HEK293T (cell line): ENCODE results near the gene CSH2.

ENCODE experiments used
- ARNT ChIP-seq: fragments of 450-650 bp; IDR thresholded peaks from 2 replicates; pipeline ENCODE4 v1.6.1; 2017; ENCODE audit warnings: mild to moderate bottlenecking
- BHLHE40 ChIP-seq: fragments of 450-650 bp; IDR thresholded peaks from 2 replicates; pipeline ENCODE4 v1.6.1; 2016; ENCODE audit warnings: mild to moderate bottlenecking, moderate library complexity, borderline replicate concordance
- CTBP1 ChIP-seq: fragments of 450-650 bp; IDR thresholded peaks from 2 replicates; pipeline ENCODE4 v1.6.1; 2016; ENCODE audit warnings: borderline replicate concordance
- ELF4 ChIP-seq: fragments of 450-650 bp; IDR thresholded peaks from 2 replicates; pipeline ENCODE4 v1.6.1; 2017; ENCODE audit warnings: antibody characterized with exemption
- FOXA1 ChIP-seq: fragments of 450-650 bp; IDR thresholded peaks from 2 replicates; pipeline ENCODE4 v1.6.1; 2016; ENCODE audit warnings: mild to moderate bottlenecking
- FOXK2 ChIP-seq: fragments of 450-650 bp; IDR thresholded peaks from 2 replicates; pipeline ENCODE4 v1.6.1; 2016; ENCODE audit warnings: mild to moderate bottlenecking
- FOXM1 ChIP-seq: fragments of 450-650 bp; IDR thresholded peaks from 2 replicates; pipeline ENCODE4 v1.6.1; 2017; ENCODE audit warnings: mild to moderate bottlenecking, borderline replicate concordance
- L3MBTL2 ChIP-seq: fragments of 450-650 bp; conservative IDR thresholded peaks from 2 replicates; pipeline ENCODE4 v1.6.1; 2016; ENCODE audit warnings: mild to moderate bottlenecking
- SP1 ChIP-seq: fragments of 450-650 bp; IDR thresholded peaks from 2 replicates; pipeline ENCODE4 v1.6.1; 2017
- SUZ12 ChIP-seq: fragments of 450-650 bp; IDR thresholded peaks from 2 replicates; pipeline ENCODE4 v1.6.1; 2016; ENCODE audit warnings: mild to moderate bottlenecking
- TARDBP ChIP-seq: fragments of 450-650 bp; IDR thresholded peaks from 2 replicates; pipeline ENCODE4 v1.6.1; 2016
- ZNF384 ChIP-seq: fragments of 450-650 bp; IDR thresholded peaks from 2 replicates; pipeline ENCODE4 v1.6.1; 2016

GRCh38 chr17:63911041-63911635 lies 37.7 kb upstream of the CSH2 start, which contains the start of gene CSHL1:
- no peak for TF ChIP-seq FOXA1
- TF ChIP-seq ZNF384, result no peak
- no peak for TF ChIP-seq SUZ12
- TF ChIP-seq BHLHE40, result no peak
- TF ChIP-seq CTBP1, result no peak
- TF ChIP-seq TARDBP, result no peak
- TF ChIP-seq FOXK2, result no peak
- TF ChIP-seq L3MBTL2, result no peak
- TF ChIP-seq ARNT, result no peak
- TF ChIP-seq SP1, result no peak
- TF ChIP-seq ELF4, result no peak
- TF ChIP-seq FOXM1, result no peak
